Skin epidermis (tissue), 12 donors: Measurements from ENCODE around the gene ATG4A.

Experiments used
- H3K27ac ChIP-seq, 21 experiments: fragments of 200-600 bp; sonication (generic) in 11 of 21; one replicate each; pipeline ENCODE4 v1.5.0; 2020; ENCODE audit warnings: mild to moderate bottlenecking in 3 of 21, inconsistent platforms in 2 of 21, moderate library complexity in 2 of 21
- H3K4me3 ChIP-seq, 7 experiments: fragments of 200-600 bp; sonication (generic) in 2 of 7; one replicate each; pipeline ENCODE4 v1.5.0; 2020; ENCODE audit warnings: inconsistent platforms in 2 of 7, mild to moderate bottlenecking in 2 of 7, moderate library complexity in 1 of 7

ATG4A gene

GRCh38 chrX:108165383-108166111, 74.0 kb downstream of the ATG4A start:
- no peak overlapping the region for H3K4me3 ChIP-seq
- H3K27ac ChIP-seq: no peak overlapping the region

DNA sequence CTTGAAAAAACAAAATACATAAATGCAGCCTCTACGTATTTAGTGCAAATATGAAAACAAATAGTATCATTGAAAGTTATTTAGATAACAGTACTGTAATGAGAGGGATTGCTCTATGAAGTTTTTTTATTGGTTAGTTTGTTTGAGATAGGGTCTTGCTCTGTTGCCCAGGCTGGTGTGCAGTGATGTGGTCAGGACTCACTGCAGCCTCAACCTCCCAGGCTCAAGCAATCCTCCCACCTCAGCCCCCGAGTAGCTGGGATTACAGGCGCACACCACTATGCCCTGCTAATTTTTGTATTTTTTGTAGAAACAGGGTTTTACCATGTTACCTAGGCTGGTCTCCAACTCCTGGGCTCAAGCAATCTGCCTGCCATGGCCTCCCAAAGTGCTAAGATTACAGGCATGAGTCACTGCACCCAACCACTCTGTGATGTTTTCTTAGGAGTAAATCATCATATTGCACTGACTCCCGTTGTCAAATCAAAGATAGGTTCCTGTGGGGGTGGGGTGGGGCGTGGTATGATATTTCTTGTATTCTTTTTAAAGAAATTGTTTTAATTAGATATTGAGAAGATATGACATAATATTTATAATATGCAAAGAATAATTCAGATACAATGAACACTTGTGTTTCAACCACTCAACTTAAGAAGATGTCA, 75.8 kb downstream of the ATG4A start:
- H3K27ac ChIP-seq: no peak overlapping the region
- H3K4me3 ChIP-seq: no peak overlapping the region

- H3K4me3 ChIP-seq: no peak overlapping the region
- H3K27ac ChIP-seq: no peak overlapping the region
Measured at GRCh38 chrX:108168961-108169740, 77.6 kb downstream of the ATG4A start.

DNA sequence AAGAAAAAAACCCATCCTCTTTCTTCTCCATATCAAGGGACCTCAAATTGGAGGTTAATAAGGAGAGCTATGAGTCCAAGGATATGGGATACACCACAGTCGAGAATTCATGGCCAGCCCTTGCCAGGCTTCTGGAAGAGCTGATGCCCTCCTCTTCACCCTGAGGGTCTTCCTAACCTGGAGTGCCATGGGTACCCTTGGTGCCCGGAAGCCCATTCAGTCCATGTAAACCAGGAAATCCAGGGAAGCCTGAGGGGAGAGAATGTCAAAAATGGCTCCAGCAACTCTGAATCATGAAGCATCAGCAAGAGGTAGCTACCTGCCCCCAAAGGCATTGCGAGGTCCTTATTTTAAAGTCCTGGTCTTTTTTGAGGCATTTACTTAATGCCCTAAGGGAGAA, 78.2 kb downstream of the ATG4A start:
- H3K4me3 ChIP-seq: no peak overlapping the region

DNA sequence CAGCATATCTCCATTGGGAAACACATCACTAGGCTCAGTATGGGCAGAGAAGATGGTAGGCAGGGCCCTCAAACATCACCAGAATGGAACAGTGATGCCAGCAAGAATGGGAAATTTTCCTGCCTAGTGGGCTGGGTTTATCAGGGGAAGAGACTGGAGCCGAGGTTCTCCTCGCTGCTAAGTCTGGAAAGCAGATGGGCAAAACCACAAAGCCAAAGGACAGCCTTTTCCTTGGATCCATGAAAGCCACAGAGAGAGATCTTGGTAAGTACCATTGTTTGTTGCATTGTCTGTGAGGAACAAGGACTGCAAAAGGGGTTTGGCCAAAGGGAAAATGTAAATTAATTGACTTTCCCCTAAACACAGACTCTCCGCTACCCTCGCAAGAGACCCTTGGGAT, 80.1 kb downstream of the ATG4A start:
- no peak overlapping the region for H3K4me3 ChIP-seq
- H3K27ac ChIP-seq: no peak overlapping the region

More for the DNA sequence above, 78.2 kb downstream of the ATG4A start:
- H3K27ac ChIP-seq: no peak overlapping the region

GRCh38 chrX:108173874-108174273, 82.3 kb downstream of the ATG4A start:
- Histone ChIP-seq H3K4me3 (no peak overlapping the region), H3K27ac (no peak overlapping the region)

DNA sequence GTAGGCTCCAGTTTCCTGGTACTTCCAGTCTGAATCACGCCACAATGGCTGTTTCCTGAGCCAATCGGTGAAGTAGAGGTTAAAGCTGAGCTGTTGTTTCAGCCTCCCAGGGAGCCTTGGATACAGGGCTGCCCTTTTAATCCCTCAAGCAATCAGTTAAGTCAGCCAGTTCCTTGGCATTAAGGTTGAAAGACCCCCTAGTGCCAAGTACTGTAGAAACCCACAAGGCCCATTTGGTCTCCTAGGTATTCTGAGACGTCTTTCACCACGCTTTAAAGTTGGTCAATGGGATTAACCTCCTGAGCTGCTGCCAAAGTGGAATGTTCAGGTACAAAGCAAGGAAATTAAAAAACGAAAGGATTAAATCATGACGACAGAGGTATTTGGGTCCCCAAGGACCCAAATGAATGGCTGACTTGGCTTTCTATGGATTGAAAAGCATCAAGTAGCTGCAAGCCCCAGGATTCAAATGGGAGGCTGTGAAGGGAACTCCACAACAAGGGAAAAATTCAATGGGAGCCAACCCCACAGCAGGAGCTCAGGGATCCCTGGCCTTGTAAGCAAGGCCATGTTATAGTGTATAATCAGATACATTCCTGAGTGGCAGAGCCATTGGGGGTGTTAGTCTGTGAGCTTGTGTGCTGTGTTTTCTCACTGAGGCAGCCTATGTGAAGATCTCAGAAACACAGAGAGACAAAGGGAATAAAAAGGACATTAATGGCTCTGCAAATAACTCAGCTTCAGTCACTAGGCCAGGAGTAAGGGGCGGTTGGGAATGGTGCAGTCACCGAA, 86.0 kb downstream of the ATG4A start:
- H3K4me3 ChIP-seq: no peak overlapping the region
- H3K27ac ChIP-seq: no peak overlapping the region

GRCh38 chrX:108178143-108178498, 86.5 kb downstream of the ATG4A start:
- no peak overlapping the region for H3K4me3 ChIP-seq
- H3K27ac ChIP-seq: no peak overlapping the region

- no peak overlapping the region for H3K4me3 ChIP-seq
- H3K27ac ChIP-seq: no peak overlapping the region
Measured at GRCh38 chrX:108186811-108187210, 95.2 kb downstream of the ATG4A start.

DNA sequence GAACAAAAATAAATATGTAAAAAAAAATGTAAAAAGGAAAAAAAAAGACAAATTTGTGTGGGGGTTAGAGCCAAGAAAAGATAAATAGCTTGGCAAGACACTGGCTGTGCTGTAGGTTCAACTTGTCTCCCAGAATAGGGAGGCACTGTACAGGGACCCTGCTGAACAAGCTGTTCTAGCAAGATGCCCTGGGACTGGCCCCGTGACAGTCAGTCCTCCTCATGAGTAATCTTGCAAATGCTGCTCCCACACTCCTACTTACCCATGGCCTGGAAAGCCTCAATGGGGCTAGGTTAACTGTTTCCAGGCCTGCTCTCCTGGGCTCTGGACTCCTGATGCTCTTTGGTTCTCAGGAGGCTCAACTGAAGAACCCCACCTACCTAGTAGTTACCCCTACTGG, 106.8 kb downstream of the ATG4A start:
- Histone ChIP-seq H3K27ac (no peak overlapping the region), H3K4me3 (no peak overlapping the region)

GRCh38 chrX:108199041-108199440, 107.5 kb downstream of the ATG4A start:
- Histone ChIP-seq H3K4me3 (no peak overlapping the region), H3K27ac (no peak overlapping the region)

DNA sequence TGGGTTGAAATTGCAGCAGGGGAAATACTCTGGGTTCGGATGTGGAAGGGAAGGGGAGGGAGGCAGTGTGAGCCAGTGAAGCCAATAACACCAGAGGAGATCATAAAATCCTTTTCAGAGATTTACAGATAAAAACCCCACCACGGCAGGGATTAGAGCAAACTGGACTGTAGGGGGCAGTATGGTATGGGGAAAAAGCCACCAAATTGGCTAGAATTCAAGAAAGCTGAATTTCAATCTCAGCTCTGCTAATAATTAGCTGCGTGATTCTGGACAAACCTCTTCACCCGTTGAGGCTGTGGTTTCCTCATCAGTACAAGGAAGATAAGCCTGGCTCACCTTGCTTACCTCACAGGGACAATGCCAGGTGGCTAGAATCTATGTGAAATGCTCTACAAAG, 108.1 kb downstream of the ATG4A start:
- no peak overlapping the region for H3K4me3 ChIP-seq
- no peak overlapping the region for H3K27ac ChIP-seq

GRCh38 chrX:108203540-108203939, 112.0 kb downstream of the ATG4A start:
- Histone ChIP-seq H3K4me3 (no peak overlapping the region), H3K27ac (no peak overlapping the region)
